Measurements from ENCODE around the gene ATP5ME.
A peak's percentile ranks its signal among the peaks of the same experiment; 100 is the strongest.

Gene ATP5ME

GRCh38 chr4:686413-687040, 12.5 kb upstream of the ATP5ME start:
- Histone ChIP-seq H3K27me3 (ENCODE audit: control insufficient read depth, insufficient read depth, low read length) (no peaks in the 10 kb centered on the region), H3K4me2 (ENCODE audit: low read length) (no peak overlapping the region), H3K9ac (no peak overlapping the region), H3K9me3 (ENCODE audit: control insufficient read depth, low read length) (no peaks in the 10 kb centered on the region), H2AFZ (no peak overlapping the region), H3K36me3 (ENCODE audit: control insufficient read depth, insufficient read depth, low read length) (no peaks in the 10 kb centered on the region), H3K4me1 (no peaks in the 10 kb centered on the region), H3K4me3 (ENCODE audit: low read depth, low read length) (no peak overlapping the region), H3K27ac (no peak overlapping the region), H3K79me2 (no peaks in the 10 kb centered on the region)
- TF ChIP-seq CTCF (IDR thresholded peaks at IDR 0.05): no peak

DNA sequence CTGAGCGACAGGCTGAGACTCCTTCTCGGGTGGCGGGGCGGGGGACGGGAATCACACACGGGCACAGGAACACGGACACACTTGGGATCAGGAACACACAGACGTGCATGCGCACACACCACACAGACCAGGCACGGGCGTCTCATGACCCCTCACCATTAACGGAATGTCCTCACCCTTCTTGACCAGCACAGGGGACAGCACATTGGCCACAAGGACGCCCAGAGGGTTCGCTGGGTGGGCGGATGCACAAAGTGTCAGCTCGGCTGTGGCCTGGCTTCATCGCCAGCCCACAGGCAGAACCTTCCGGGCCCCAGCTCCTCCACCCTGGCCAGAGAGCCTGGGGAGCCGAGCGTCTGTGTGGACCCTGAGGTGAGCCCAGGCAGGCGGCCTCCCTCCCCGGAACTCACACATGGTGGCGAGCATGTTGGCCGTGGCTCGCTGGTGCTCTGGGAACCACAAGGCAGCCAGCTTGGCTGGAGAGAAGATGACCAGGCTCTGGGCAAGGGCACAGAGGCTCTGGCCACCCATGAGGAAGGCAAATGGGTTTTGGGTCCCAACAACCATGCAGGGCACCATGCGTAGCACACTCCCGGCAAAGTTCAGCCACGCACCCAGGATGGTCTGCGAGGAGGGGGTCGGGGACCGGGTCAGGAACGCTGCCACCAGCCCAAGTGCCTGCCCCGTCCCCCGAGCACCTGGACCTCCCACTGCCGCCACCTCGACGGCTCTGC, 11.8 kb upstream of the ATP5ME start:
- H3K79me2 ChIP-seq: no peaks in the 10 kb centered on the region
- TF ChIP-seq CTCF (IDR thresholded peaks at IDR 0.05): no peak
- no peak overlapping the region for H2AFZ ChIP-seq
- no peak overlapping the region for H3K4me3 ChIP-seq (ENCODE audit: low read depth, low read length)
- H3K4me2 ChIP-seq (ENCODE audit: low read length): no peak overlapping the region
- no peaks in the 10 kb centered on the region for H3K4me1 ChIP-seq
- H3K9ac ChIP-seq: no peak overlapping the region
- H3K27ac ChIP-seq: no peak overlapping the region
- H3K36me3 ChIP-seq (ENCODE audit: control insufficient read depth, insufficient read depth, low read length): no peaks in the 10 kb centered on the region
- H3K9me3 ChIP-seq (ENCODE audit: control insufficient read depth, low read length): no peaks in the 10 kb centered on the region
- no peaks in the 10 kb centered on the region for H3K27me3 ChIP-seq (ENCODE audit: control insufficient read depth, insufficient read depth, low read length)

- Histone ChIP-seq H3K4me1 (no peaks in the 10 kb centered on the region), H3K36me3 (ENCODE audit: control insufficient read depth, insufficient read depth, low read length) (no peaks in the 10 kb centered on the region), H3K4me3 (ENCODE audit: low read depth, low read length) (no peak overlapping the region), H2AFZ (no peak overlapping the region), H3K79me2 (no peaks in the 10 kb centered on the region), H3K27ac (no peak overlapping the region), H3K9me3 (ENCODE audit: control insufficient read depth, low read length) (no peaks in the 10 kb centered on the region), H3K9ac (no peak overlapping the region), H3K4me2 (ENCODE audit: low read length) (no peak overlapping the region), H3K27me3 (ENCODE audit: control insufficient read depth, insufficient read depth, low read length) (no peaks in the 10 kb centered on the region)
- TF ChIP-seq CTCF (IDR thresholded peaks at IDR 0.05): no peak
These were observed 10.7 kb upstream of the ATP5ME start for GRCh38 chr4:684623-685327.

- TF ChIP-seq CTCF (IDR thresholded peaks at IDR 0.05): peak; percentile 23
- no peak overlapping the region for H3K4me3 ChIP-seq (ENCODE audit: low read depth, low read length)
- no peak overlapping the region for H3K4me2 ChIP-seq (ENCODE audit: low read length)
- H3K79me2 ChIP-seq: no peaks in the 10 kb centered on the region
- H3K4me1 ChIP-seq: no peaks in the 10 kb centered on the region
- H3K27ac ChIP-seq: no peak overlapping the region
- no peaks in the 10 kb centered on the region for H3K27me3 ChIP-seq (ENCODE audit: control insufficient read depth, insufficient read depth, low read length)
- H2AFZ ChIP-seq: no peak overlapping the region
- no peaks in the 10 kb centered on the region for H3K36me3 ChIP-seq (ENCODE audit: control insufficient read depth, insufficient read depth, low read length)
- H3K9ac ChIP-seq: no peak overlapping the region
- H3K9me3 ChIP-seq (ENCODE audit: control insufficient read depth, low read length): no peaks in the 10 kb centered on the region
These were observed 10.0 kb upstream of the ATP5ME start for GRCh38 chr4:683982-684622.

All from parathyroid adenoma (tissue), 2 donors.